HG03025 (cell line): ENCODE data around the gene PAPPA.

ENCODE experiments used
- ATAC-seq: cut with Tn5 transposase; IDR thresholded peaks from one replicate; pipeline ENCODE4 v1.9.1; 2021; ENCODE audit warnings: mild to moderate bottlenecking, moderate library complexity; ENCODE audit not compliant: unreplicated experiment, low FRiP score

PAPPA gene

DNA sequence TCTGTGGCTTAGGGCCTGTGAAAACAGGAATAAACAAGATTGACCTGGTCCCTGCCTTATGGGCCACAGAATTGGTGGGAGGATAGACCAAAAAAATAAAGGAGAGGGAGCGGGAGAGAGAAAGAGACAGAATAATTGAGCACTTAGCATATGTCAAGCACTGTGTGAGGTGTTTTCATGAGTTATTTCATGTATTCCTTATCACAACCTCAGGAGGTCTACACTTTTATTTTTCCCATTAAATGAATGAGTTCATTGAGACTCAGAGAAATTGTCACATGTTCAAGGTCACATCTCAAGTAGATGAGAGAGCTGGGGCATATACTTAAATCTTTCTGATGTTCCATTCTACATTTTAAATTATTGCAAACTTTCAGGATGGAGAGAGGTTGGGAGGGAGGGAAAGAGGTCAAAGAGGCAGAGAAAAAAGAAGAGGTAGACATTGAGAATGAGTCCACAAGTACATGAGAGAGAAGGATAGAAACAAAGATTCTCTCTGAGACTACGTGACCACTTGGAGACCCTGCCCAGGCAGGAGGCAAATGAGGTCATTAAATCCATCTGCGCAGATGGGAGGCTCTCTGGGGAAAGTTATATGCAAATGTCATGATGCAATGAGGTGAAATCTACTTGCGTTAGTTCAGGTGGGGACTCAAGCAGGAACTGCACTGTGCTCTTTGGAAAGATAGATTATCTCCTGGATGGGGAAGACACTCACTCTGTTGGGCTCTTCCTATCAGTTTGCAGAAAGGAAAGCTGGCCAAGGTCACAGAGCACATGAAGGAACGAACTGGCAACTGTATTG, 241.5 kb downstream of the PAPPA start:
- ATAC-seq: no peak

GRCh38 chr9:116395699-116396037, 242.1 kb downstream of the PAPPA start:
- ATAC-seq: no peak

GRCh38 chr9:116403171-116403570, 249.6 kb downstream of the PAPPA start:
- ATAC-seq: no peak

GRCh38 chr9:116404228-116404627, 250.6 kb downstream of the PAPPA start:
- no peak for ATAC-seq

DNA sequence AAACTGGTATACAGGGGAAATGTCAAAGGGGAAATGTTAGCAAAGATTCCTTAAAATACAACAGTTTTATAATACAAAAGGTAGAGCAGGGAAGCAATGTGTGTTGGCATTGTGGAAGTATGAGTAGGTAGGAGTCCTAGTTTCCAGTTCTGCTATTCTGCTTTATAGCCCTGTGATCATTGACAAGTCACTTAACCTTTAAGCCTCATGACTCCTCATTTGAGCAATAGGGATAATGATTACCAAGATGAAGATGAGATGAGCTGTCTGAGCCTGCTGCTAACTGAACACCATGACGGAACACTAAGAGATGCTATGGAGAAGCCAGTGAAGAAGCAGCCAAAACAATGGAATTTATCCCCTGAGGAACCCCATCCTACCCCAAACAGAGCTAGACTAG, 251.7 kb downstream of the PAPPA start:
- no peak for ATAC-seq

- no peak for ATAC-seq
These were observed 252.9 kb downstream of the PAPPA start for GRCh38 chr9:116406469-116406868.

- ATAC-seq: no peak
These were observed 255.5 kb downstream of the PAPPA start for GRCh38 chr9:116409129-116409528.

GRCh38 chr9:116409638-116410037, 256.0 kb downstream of the PAPPA start:
- ATAC-seq: no peak

DNA sequence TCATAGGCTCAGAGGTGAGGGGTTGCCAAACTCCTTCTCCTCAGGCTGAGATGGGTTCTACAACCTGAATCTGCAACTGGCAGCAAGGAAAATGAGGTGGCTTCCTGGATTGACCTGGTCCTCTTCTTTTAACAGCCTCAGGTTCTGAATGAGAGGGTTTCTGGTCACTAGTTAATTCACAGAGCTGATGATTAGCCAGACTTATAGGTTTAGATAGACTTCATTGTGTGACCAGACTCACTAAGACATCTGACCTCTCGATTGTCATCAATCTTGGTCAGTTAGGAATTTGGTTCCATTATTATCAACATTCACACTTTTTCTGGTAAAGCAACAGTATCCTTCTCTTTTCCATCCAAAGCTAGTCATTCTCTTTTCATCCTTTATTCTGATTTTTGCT, 257.9 kb downstream of the PAPPA start:
- ATAC-seq: no peak

- ATAC-seq: no peak
These were observed 260.8 kb downstream of the PAPPA start for GRCh38 chr9:116414374-116414773.

GRCh38 chr9:116416421-116416820, 262.8 kb downstream of the PAPPA start:
- no peak for ATAC-seq

- ATAC-seq: no peak
These were observed 263.9 kb downstream of the PAPPA start for GRCh38 chr9:116417464-116417863.

DNA sequence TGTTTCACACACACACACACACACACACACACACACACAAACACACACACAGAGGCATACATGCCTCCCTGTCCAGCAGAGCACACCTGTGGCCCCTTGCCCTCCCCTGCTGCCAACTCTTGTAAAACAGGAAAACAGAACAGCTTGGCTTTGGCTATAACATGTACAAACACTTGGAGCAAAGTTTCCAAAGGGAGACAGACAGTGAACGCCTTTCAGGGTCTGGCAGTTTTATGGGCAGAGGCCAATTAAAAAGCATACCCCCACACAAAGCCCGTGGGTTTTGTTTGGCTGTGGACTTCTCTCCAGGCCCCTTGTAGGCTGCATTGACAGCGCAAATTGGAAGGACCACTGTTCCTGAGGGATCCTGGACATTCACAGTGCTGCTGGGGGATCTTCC, 265.6 kb downstream of the PAPPA start:
- ATAC-seq: no peak

DNA sequence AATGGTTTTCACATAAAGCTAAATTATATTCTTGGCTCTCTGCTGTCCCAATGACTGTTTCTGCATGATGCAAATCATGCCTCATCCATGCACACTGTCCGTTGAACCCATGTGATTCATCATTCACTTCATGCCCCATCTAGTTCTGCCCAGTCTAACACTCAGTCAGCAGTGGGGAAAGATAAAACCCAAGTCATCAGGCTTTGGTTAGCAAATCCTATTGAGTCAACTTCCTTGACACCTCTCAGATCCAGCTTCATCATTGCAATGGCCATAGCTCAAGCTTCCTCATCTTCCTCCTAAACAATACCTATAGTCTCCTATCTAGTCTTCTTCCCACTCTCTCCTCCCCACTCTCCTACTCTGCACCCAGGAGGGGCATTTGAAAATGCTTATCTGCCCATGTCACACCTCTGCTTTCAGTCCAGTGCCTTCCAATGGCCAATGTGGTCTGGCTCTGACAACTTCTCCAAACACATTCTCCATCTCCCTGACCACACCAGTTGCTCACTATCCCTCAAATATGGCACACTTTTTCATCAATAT, 267.5 kb downstream of the PAPPA start:
- no peak for ATAC-seq

DNA sequence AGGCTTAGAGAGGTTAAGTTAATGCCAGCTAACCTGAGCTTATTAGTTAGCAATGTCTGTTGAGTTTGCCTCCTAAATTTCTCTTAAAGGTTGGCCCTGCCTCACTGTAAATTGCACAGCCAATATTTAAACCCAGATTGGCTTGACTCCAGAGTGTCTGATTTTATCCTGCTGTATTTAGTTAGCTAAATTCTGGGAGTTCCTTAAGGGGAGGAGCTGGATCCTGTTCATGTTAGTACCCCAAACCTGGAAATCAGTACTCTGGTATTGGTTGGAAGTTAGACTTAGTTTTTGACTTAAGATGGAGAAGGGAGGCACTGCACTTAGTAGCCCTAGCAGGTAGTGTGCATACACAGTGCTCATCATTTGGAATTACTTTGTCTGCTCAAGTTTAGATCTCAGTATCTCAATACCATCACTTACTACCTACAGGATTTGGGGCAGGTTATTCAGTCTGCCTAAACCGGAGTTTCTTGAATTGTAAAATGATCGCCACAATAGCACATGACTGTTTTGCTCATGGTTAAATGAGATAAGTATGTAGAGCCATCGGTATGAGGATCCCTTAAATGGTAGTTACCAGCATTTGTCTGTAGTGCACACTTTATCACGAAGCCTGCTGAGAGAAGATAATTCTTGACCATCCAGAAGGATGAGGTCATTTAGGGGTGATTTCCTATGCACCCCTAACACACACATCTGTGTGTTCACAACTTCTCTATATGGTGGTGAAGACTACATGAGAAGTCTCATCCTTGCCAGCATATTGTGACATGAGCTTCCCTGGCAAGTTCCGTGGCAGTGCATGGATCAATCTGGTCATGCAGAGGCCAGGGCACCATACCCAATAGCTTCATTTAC, 268.8 kb downstream of the PAPPA start:
- no peak for ATAC-seq

DNA sequence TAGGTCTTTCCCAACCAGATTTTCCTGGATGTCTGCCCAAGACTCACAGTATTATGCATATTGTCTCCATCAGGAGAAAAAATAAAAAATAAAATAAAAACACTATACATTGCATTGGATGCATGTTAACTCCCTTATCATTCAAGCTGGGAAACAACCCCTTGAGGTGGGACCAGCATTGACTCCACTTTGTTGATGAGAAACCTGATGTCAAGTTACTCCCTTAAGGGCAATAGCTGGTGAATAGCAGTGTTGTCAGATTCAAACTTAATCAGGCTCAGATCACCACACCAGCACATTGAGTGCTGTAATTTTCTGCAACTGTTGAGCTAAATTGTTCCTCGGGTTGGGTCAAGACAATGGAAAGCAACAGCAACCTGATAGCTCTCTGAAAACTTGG, 269.6 kb downstream of the PAPPA start:
- ATAC-seq: no peak

GRCh38 chr9:116425244-116425643, 271.7 kb downstream of the PAPPA start:
- ATAC-seq: no peak

DNA sequence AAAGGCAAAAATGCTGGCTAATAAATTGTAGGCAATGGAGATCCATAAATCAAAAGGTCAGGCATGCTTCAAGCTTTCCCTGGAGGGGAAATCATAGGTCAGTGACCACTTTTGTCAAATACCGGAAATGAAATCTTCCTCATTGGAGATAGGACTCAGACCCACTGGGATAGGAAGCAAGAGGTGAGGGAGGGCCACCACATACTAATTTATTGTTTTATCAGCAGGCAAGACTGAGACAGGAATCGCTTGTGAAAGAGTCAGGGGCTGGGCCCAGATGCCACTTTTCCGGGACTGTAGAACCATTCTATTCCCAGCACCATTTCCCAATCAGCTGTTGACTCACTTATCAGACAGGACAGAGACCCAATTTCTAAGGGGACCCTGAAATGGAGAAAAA, 277.3 kb downstream of the PAPPA start:
- ATAC-seq: no peak

GRCh38 chr9:116432051-116432450, 278.5 kb downstream of the PAPPA start:
- ATAC-seq: no peak

- ATAC-seq: no peak
These were observed 280.7 kb downstream of the PAPPA start for GRCh38 chr9:116434314-116434713.

- ATAC-seq: no peak
These were observed 282.1 kb downstream of the PAPPA start for GRCh38 chr9:116435706-116436105.

GRCh38 chr9:116436121-116436520, 282.5 kb downstream of the PAPPA start:
- ATAC-seq: no peak
